ENCODE data around the gene MLLT1. TPM values are rescaled to one million over a fixed set of nuclear protein-coding genes. Genes with fewer than 3 reads are reported as not detected.

MLLT1 gene
- total RNA-seq, 5 donors from 2014 or later (not counting 1 experiment from before 2014, with no cell fraction given): 31.4 to 59.8 (median 57.2) TPM

DNA sequence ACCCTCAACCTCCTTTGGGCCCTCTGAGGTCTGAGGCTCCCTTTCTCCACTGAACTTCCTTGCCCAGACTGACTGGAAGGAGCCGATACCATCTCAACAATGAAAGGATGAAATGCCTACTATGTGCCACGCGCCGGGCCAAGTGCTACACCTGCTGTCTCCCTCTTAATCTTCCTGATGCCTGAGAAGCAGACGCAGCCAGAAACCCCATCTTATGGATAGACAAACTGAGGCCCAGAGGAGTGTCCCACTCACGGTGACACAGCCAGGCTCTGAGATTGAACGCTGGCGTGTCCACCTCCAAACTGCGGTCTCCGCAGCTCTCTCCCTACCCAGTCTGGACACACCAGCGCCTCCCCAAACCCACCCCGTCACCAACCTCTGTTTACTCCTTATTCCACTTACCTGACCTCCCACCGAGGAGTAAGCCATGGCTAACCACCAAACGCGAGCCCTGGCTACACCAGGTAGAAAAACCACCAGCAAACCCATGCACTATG is 20.9 kb downstream of the MLLT1 start:
- Mint-ChIP-seq H3K27ac (no peak overlapping the region), H3K4me3 (no peak overlapping the region), H3K27me3 (no peaks in the 10 kb centered on the region), H3K36me3 (peaks cover 33% of the 10 kb centered on the region), H3K4me1 (peaks cover 25 to 40% (median 40%) of the 10 kb centered on the region in 3 donors), H3K9me3 (no peaks in the 10 kb centered on the region)
- POLR2A ChIA-PET: no interaction called here
- 96% methylated on average over 15 of the region's 15 CpGs for WGBS (ENCODE audit: insufficient coverage)
- Histone ChIP-seq H3K27me3 (replicated peaks in 1 of 2; ENCODE audit: control insufficient read depth in 2 of 2, extremely low read depth in 1 of 2, insufficient read depth in 2 of 2, low read length in 1 of 2) (no peaks in the 10 kb centered on the region), H3K9me3 (no peaks in the 10 kb centered on the region), H3K36me3 (ENCODE audit: control insufficient read depth in 2 of 2, extremely low read depth in 1 of 2, insufficient read depth in 1 of 2, low read length in 1 of 2) (peaks cover 23 to 44% of the 10 kb centered on the region in 2 donors), H3K4me3 (ENCODE audit: control insufficient read depth in 1 of 2, extremely low read depth in 1 of 2, low read length in 1 of 2) (no peak overlapping the region), H3K27ac (ENCODE audit: low read length) (no peak overlapping the region), H3K4me1 (ENCODE audit: control insufficient read depth in 1 of 2, extremely low read depth in 1 of 2, insufficient read depth in 2 of 2, low read length in 2 of 2) (peaks cover 0 to 18% of the 10 kb centered on the region in 2 experiments)
- DNase-seq: no peak
- CTCF ChIA-PET: no interaction called here
- ATAC-seq (replicated peaks in 1 of 4): no peak

DNA sequence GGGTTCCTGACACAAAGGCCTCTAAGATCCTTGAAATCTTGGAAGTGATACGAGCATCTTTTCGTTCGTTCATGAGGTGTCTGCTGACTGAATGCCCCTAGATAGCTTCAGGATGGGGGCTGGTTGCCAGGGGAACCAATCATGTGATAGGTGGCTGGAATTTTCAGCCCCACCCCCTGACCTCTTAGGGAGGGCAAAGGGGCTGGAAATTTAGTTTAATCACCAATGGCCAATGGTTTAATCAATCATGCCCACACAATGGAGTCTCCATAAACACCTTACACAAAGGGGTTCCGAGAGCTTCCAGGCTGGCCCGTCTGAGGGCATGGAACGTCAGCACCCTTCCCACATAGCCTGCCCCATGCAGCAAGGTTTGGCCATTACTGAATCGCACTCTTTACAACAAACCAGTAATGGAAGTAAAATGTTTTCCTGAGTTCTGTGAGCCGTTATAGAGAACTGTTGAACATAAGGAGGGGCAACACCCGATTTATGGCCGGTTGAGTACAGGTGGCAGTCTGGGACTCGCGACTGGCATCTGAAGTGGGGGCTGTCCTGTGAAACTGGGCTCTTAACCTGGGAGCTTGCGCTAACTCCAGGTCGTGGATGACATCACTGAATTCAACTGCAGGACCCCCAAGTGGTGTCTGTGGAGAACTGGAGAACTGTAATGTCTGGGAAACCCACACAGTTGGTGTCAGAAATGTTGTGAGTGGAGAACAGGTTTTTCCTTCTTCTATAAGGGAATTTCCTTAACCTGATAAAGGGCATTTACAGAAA is 25.6 kb downstream of the MLLT1 start:
- ChIA-PET POLR2A (no interaction called here), CTCF (no interaction called here)
- Mint-ChIP-seq H3K9me3 (no peaks in the 10 kb centered on the region), H3K27ac (no peak overlapping the region), H3K4me3 (no peak overlapping the region), H3K4me1 (peaks cover 33 to 48% (median 36%) of the 10 kb centered on the region in 3 donors), H3K36me3 (peaks cover 33% of the 10 kb centered on the region), H3K27me3 (no peaks in the 10 kb centered on the region)
- Histone ChIP-seq H3K4me1 (ENCODE audit: control insufficient read depth in 1 of 2, extremely low read depth in 1 of 2, insufficient read depth in 2 of 2, low read length in 2 of 2) (peaks cover 0 to 5% of the 10 kb centered on the region in 2 experiments), H3K36me3 (ENCODE audit: control insufficient read depth in 2 of 2, extremely low read depth in 1 of 2, insufficient read depth in 1 of 2, low read length in 1 of 2) (peaks cover 5 to 15% of the 10 kb centered on the region in 2 donors), H3K4me3 (ENCODE audit: control insufficient read depth in 1 of 2, extremely low read depth in 1 of 2, low read length in 1 of 2) (no peak overlapping the region), H3K27ac (ENCODE audit: low read length) (no peak overlapping the region), H3K9me3 (no peaks in the 10 kb centered on the region), H3K27me3 (replicated peaks in 1 of 2; ENCODE audit: control insufficient read depth in 2 of 2, extremely low read depth in 1 of 2, insufficient read depth in 2 of 2, low read length in 1 of 2) (no peaks in the 10 kb centered on the region)
- 91% methylated on average over 7 of the region's 14 CpGs for WGBS (ENCODE audit: insufficient coverage)
- ATAC-seq (replicated peaks in 1 of 4) (no peak), DNase-seq (no peak)

- ChIA-PET POLR2A (no interaction called here), CTCF (interaction anchor here in 1 of 2 donors (0.6 kb wide), 1 partner anchor 68 kb away, joined by 5 read pairs; no protein-coding TSS in a partner anchor)
- no peak overlapping the region for H3K4me3 ChIP-seq (ENCODE audit: control insufficient read depth in 1 of 2, extremely low read depth in 1 of 2, low read length in 1 of 2)
- no peak overlapping the region for H3K27ac ChIP-seq (ENCODE audit: low read length)
- H3K4me1 ChIP-seq (ENCODE audit: control insufficient read depth in 1 of 2, extremely low read depth in 1 of 2, insufficient read depth in 2 of 2, low read length in 2 of 2): peaks cover 0 to 5% of the 10 kb centered on the region in 2 experiments
- no peaks in the 10 kb centered on the region for H3K27me3 Mint-ChIP-seq
- H3K9me3 ChIP-seq: no peaks in the 10 kb centered on the region
- WGBS (ENCODE audit: insufficient coverage): 97% methylated on average over 4 of the region's 9 CpGs
- no peaks in the 10 kb centered on the region for H3K9me3 Mint-ChIP-seq
- no peak overlapping the region for H3K4me3 Mint-ChIP-seq
- H3K27me3 ChIP-seq (replicated peaks in 1 of 2; ENCODE audit: control insufficient read depth in 2 of 2, extremely low read depth in 1 of 2, insufficient read depth in 2 of 2, low read length in 1 of 2): no peaks in the 10 kb centered on the region
- peaks cover 0 to 13% of the 10 kb centered on the region in 2 donors for H3K36me3 ChIP-seq (ENCODE audit: control insufficient read depth in 2 of 2, extremely low read depth in 1 of 2, insufficient read depth in 1 of 2, low read length in 1 of 2)
- peaks cover 31 to 54% (median 41%) of the 10 kb centered on the region in 3 donors for H3K4me1 Mint-ChIP-seq
- no peak overlapping the region for H3K27ac Mint-ChIP-seq
- peaks cover 26% of the 10 kb centered on the region for H3K36me3 Mint-ChIP-seq
- DNase-seq (no peak), ATAC-seq (replicated peaks in 1 of 4) (no peak)
Measured at GRCh38 chr19:6252066-6252465, 27.7 kb downstream of the MLLT1 start.

GRCh38 chr19:6250909-6251308 is 28.9 kb downstream of the MLLT1 start:
- Histone ChIP-seq H3K27me3 (replicated peaks in 1 of 2; ENCODE audit: control insufficient read depth in 2 of 2, extremely low read depth in 1 of 2, insufficient read depth in 2 of 2, low read length in 1 of 2) (no peaks in the 10 kb centered on the region), H3K36me3 (ENCODE audit: control insufficient read depth in 2 of 2, extremely low read depth in 1 of 2, insufficient read depth in 1 of 2, low read length in 1 of 2) (peaks cover 0 to 17% of the 10 kb centered on the region in 2 donors), H3K9me3 (no peaks in the 10 kb centered on the region), H3K4me1 (ENCODE audit: control insufficient read depth in 1 of 2, extremely low read depth in 1 of 2, insufficient read depth in 2 of 2, low read length in 2 of 2) (peaks cover 0 to 5% of the 10 kb centered on the region in 2 experiments), H3K27ac (ENCODE audit: low read length) (no peak overlapping the region), H3K4me3 (ENCODE audit: control insufficient read depth in 1 of 2, extremely low read depth in 1 of 2, low read length in 1 of 2) (no peak overlapping the region)
- DNase-seq (no peak), ATAC-seq (replicated peaks in 1 of 4) (no peak)
- 100% methylated on average over 3 of the region's 13 CpGs for WGBS (ENCODE audit: insufficient coverage)
- Mint-ChIP-seq H3K27ac (no peak overlapping the region), H3K4me1 (peaks cover 34 to 60% (median 40%) of the 10 kb centered on the region in 3 donors), H3K36me3 (peaks cover 27% of the 10 kb centered on the region), H3K4me3 (no peak overlapping the region), H3K9me3 (no peaks in the 10 kb centered on the region), H3K27me3 (no peaks in the 10 kb centered on the region)
- CTCF ChIA-PET: no interaction called here
- POLR2A ChIA-PET: no interaction called here

DNA sequence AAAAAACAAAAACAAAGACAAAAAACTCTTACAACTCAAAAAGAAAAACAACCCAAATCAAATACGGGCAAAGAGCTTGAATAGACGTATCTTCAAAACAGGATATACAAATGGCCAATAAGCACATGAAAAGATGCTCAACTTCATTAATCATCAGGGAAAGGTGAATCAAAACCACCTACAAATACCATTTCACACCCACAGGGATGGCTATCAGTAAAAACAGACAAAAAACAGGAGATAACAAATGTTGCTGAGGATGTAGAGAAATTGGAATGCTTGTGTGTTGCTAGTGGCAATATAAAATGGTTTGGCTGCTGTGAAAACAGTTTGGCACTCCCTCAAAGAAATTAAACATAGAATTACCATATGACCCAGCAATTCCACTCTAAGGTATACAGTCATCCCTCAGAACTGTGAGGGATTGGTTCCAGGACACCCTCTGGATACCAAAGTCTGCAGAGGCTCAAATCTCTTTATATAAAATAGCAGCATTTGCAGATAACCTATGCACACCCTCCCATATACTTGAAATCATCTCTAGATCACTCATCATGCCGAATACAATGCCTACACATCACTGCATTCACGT is 29.7 kb downstream of the MLLT1 start:
- CTCF ChIA-PET: interaction anchor here in 1 of 2 donors (0.6 kb wide), 1 partner anchor 579 kb away, joined by 3 read pairs; no protein-coding TSS in a partner anchor
- H3K36me3 Mint-ChIP-seq: peaks cover 24% of the 10 kb centered on the region
- DNase-seq (no peak), ATAC-seq (replicated peaks in 1 of 4) (no peak)
- H3K4me3 Mint-ChIP-seq: no peak overlapping the region
- WGBS (ENCODE audit: insufficient coverage): 57% methylated on average over 1 of the region's 4 CpGs
- Histone ChIP-seq H3K4me3 (ENCODE audit: control insufficient read depth in 1 of 2, extremely low read depth in 1 of 2, low read length in 1 of 2) (no peak overlapping the region), H3K4me1 (ENCODE audit: control insufficient read depth in 1 of 2, extremely low read depth in 1 of 2, insufficient read depth in 2 of 2, low read length in 2 of 2) (peaks cover 0 to 5% of the 10 kb centered on the region in 2 experiments), H3K36me3 (ENCODE audit: control insufficient read depth in 2 of 2, extremely low read depth in 1 of 2, insufficient read depth in 1 of 2, low read length in 1 of 2) (peaks cover 0 to 17% of the 10 kb centered on the region in 2 donors), H3K27ac (ENCODE audit: low read length) (no peak overlapping the region), H3K9me3 (no peaks in the 10 kb centered on the region), H3K27me3 (replicated peaks in 1 of 2; ENCODE audit: control insufficient read depth in 2 of 2, extremely low read depth in 1 of 2, insufficient read depth in 2 of 2, low read length in 1 of 2) (no peaks in the 10 kb centered on the region)
- H3K27ac Mint-ChIP-seq: no peak overlapping the region
- H3K27me3 Mint-ChIP-seq: no peaks in the 10 kb centered on the region
- peaks cover 36 to 60% (median 40%) of the 10 kb centered on the region in 3 donors for H3K4me1 Mint-ChIP-seq
- no peaks in the 10 kb centered on the region for H3K9me3 Mint-ChIP-seq
- POLR2A ChIA-PET: no interaction called here

DNA sequence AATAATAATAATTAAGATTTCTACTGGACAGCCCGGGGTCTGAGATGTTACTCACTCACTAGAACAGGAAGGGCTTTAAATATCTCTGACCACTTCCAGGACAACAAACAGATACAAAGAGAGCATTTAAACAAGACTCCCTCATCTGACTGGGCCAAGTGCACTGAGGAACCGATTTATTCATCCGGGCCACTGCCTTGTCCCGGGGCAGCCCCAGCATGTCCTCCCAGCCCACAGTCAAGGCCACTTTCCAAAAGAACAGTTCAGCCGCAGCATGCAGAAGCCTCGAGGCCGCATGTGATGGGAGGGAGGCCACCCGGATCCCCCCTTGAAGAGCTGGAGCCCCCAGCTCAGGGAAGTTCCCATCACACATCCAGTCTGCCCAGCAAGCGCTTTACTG is 30.5 kb downstream of the MLLT1 start:
- POLR2A ChIA-PET: no interaction called here
- CTCF ChIA-PET: interaction anchor here in 1 of 2 donors (0.6 kb wide), 1 partner anchor 580 kb away, joined by 3 read pairs; no protein-coding TSS in a partner anchor
- no peak overlapping the region for H3K27ac Mint-ChIP-seq
- WGBS (ENCODE audit: insufficient coverage): 96% methylated on average over 7 of the region's 9 CpGs
- peaks cover 41 to 59% (median 42%) of the 10 kb centered on the region in 3 donors for H3K4me1 Mint-ChIP-seq
- no peak for DNase-seq
- H3K4me1 ChIP-seq (ENCODE audit: control insufficient read depth in 1 of 2, extremely low read depth in 1 of 2, insufficient read depth in 2 of 2, low read length in 2 of 2): peaks cover under 1 to 6% of the 10 kb centered on the region in 2 experiments
- no peaks in the 10 kb centered on the region for H3K9me3 ChIP-seq
- H3K4me3 Mint-ChIP-seq: no peak overlapping the region
- no peak overlapping the region for H3K4me3 ChIP-seq (ENCODE audit: control insufficient read depth in 1 of 2, extremely low read depth in 1 of 2, low read length in 1 of 2)
- H3K27ac ChIP-seq (ENCODE audit: low read length): no peak overlapping the region
- no peaks in the 10 kb centered on the region for H3K27me3 ChIP-seq (replicated peaks in 1 of 2; ENCODE audit: control insufficient read depth in 2 of 2, extremely low read depth in 1 of 2, insufficient read depth in 2 of 2, low read length in 1 of 2)
- no peak for ATAC-seq (replicated peaks in 1 of 4)
- no peaks in the 10 kb centered on the region for H3K27me3 Mint-ChIP-seq
- peaks cover 22% of the 10 kb centered on the region for H3K36me3 Mint-ChIP-seq
- no peaks in the 10 kb centered on the region for H3K9me3 Mint-ChIP-seq
- peaks cover 0 to 13% of the 10 kb centered on the region in 2 donors for H3K36me3 ChIP-seq (ENCODE audit: control insufficient read depth in 2 of 2, extremely low read depth in 1 of 2, insufficient read depth in 1 of 2, low read length in 1 of 2)
